Calu3 (cell line): ENCODE data around the gene MED29. TPM values are rescaled to one million over a fixed set of nuclear protein-coding genes. Genes with fewer than 3 reads are reported as not detected.

Source experiments
- BruUV-seq: library from RNA; stranded (reverse); fragments of 400-500 nt; replicated peaks from 2 replicates; lab custom pipeline; 2021; lab: Mats Ljungman, UMichigan
- CTCF ChIA-PET: fragments of 300-600 bp; sonication (Branson Sonifier 250); formaldehyde crosslinking; loops from one replicate; lab custom pipeline; 2022; ENCODE audit warnings: antibody characterized with exemption; lab: Charles Lee
- DNase-seq: peaks from one replicate; pipeline ENCODE4 v3.0.0; 2022
- H3K27ac Mint-ChIP-seq: one replicate; pipeline ENCODE4 v1.8.0; 2022; ENCODE audit warnings: mixed read lengths; ENCODE audit not compliant: unreplicated experiment
- H3K27me3 Mint-ChIP-seq: one replicate; pipeline ENCODE4 v1.8.0; 2022; ENCODE audit warnings: mixed read lengths; ENCODE audit not compliant: unreplicated experiment
- H3K36me3 Mint-ChIP-seq: one replicate; pipeline ENCODE4 v1.8.0; 2022; ENCODE audit warnings: mild to moderate bottlenecking, moderate library complexity, mixed read lengths; ENCODE audit not compliant: insufficient read depth, unreplicated experiment
- H3K4me1 Mint-ChIP-seq: one replicate; pipeline ENCODE4 v1.8.0; 2022; ENCODE audit warnings: mild to moderate bottlenecking, low read depth, mixed read lengths; ENCODE audit not compliant: unreplicated experiment
- H3K4me3 Mint-ChIP-seq: one replicate; pipeline ENCODE4 v1.8.0; 2022; ENCODE audit warnings: mild to moderate bottlenecking, low read depth, moderate library complexity, mixed read lengths; ENCODE audit not compliant: unreplicated experiment
- H3K9me3 Mint-ChIP-seq: one replicate; pipeline ENCODE4 v1.8.0; 2022; ENCODE audit warnings: low read depth, mixed read lengths; ENCODE audit not compliant: unreplicated experiment
- CTCF ChIP-seq: fragments of 200-600 bp; IDR thresholded peaks from one replicate; pipeline ENCODE4 v1.8.0; 2022; ENCODE audit warnings: antibody characterized with exemption; ENCODE audit not compliant: unreplicated experiment
- intact Hi-C: fragments of 100-400 bp; cut with micrococcal nuclease; formaldehyde crosslinking; loops from one replicate; pipeline ENCODE4 v1.10.0; 2022; ENCODE audit not compliant: unreplicated experiment
- total RNA-seq: library from RNA; stranded (reverse); gene quantifications from 2 replicates; pipeline ENCODE4 v1.2.3, GENCODE V29; 2022

Gene MED29
- total RNA-seq, 1 experiment from 2014 or later = 56.8 TPM

- Mint-ChIP-seq H3K4me3 (peak overlapping the region; percentile 73), H3K4me1 (peaks cover 75% of the 10 kb centered on the region), H3K9me3 (no peaks in the 10 kb centered on the region), H3K36me3 (peaks cover 90% of the 10 kb centered on the region), H3K27me3 (no peaks in the 10 kb centered on the region), H3K27ac (peak overlapping the region; percentile 94)
- peak; percentile 56 for DNase-seq
- no peak for TF ChIP-seq CTCF
- intact Hi-C loops = no loop called here
- no TSS peak for BruUV-seq
- CTCF ChIA-PET = interaction anchor here (0.6 to 2.2 kb wide), 4 partner anchors 10 to 392 kb away, joined by 3 to 10 read pairs (median 4); partner anchors contain the start of genes PLEKHG2 and RPS16
Measured at GRCh38 chr19:39401549-39402345, 10.6 kb downstream of the MED29 start.

GRCh38 chr19:39402346-39403300, 11.4 kb downstream of the MED29 start:
- CTCF ChIA-PET = interaction anchor here (1.4 to 2.2 kb wide), 2 partner anchors 9 to 33 kb away, joined by 3 to 10 read pairs; partner anchors contain the start of genes PLEKHG2 and RPS16
- Mint-ChIP-seq H3K4me1 (peaks cover 68% of the 10 kb centered on the region), H3K27ac (peak overlapping the region; percentile 94), H3K36me3 (peaks cover 91% of the 10 kb centered on the region), H3K4me3 (peak overlapping the region; percentile 73), H3K9me3 (no peaks in the 10 kb centered on the region), H3K27me3 (no peaks in the 10 kb centered on the region)
- no TSS peak for BruUV-seq
- TF ChIP-seq CTCF = no peak
- intact Hi-C loops = no loop called here
- DNase-seq = peak; percentile 88

GRCh38 chr19:39403331-39404312, 12.4 kb downstream of the MED29 start:
- peak; percentile 99 for DNase-seq
- H3K4me1 Mint-ChIP-seq = peaks cover 68% of the 10 kb centered on the region
- intact Hi-C loops = no loop called here
- H3K9me3 Mint-ChIP-seq = no peaks in the 10 kb centered on the region
- peak overlapping the region; percentile 73 for H3K4me3 Mint-ChIP-seq
- no peaks in the 10 kb centered on the region for H3K27me3 Mint-ChIP-seq
- peaks cover 95% of the 10 kb centered on the region for H3K36me3 Mint-ChIP-seq
- no peak for TF ChIP-seq CTCF
- peak overlapping the region; percentile 94 for H3K27ac Mint-ChIP-seq
- no TSS peak for BruUV-seq
- CTCF ChIA-PET = interaction anchor here (0.7 to 2.2 kb wide), 3 partner anchors 8 to 59 kb away, joined by 3 to 10 read pairs (median 3); partner anchors contain the start of gene PLEKHG2
